Measurements from ENCODE around the gene MGAT4A.
"Not testable (repeated sequence)": the region's sequence is repeated elsewhere in the genome, so short reads cannot be mapped to it uniquely, and the experiment has no call there.

Gene MGAT4A

GRCh38 chr2:98730707-98731040 lies 258 bp downstream of the MGAT4A start:
- DNase-seq = peak in 25 of 56 donors; percentile 46 to 77 (median 63)

DNA sequence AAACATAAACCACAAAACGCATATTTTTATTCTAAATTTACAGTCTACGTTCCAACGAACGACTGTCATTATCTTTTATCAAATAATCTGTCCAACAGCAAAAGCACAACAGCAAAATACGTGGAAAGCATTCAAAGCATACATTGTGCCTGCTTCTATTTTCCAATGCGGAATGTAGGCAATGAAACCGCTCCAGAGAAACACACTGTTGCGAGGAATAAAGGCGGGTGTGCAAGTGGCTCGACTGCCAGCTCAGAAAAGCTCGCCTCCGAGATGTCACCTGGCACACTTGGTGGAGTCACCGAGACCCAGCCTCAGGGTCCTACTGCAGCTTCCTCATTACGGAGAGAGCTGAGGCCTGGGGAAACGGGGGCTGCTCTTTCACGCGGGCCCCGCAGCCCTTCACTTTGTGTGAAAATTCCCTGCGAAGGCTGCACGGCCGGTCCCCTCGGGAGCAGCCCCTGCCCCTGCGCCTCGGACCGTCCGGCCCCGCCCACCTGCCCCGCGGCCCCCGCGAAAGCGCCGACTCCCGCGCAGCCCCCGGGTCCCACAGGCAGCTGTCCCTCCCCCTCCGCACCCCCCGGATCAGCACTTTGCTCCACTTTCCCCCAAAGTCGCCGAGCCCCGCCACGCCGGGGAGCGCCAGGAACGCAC lies 752 bp downstream of the MGAT4A start:
- DNase-seq = peak in 51 of 56 donors; percentile 18 to 78 (median 53)

- DNase-seq = no peak
Measured at GRCh38 chr2:98729652-98730051, 1.3 kb downstream of the MGAT4A start.

GRCh38 chr2:98728088-98728718 lies 2.7 kb downstream of the MGAT4A start:
- not testable (repeated sequence) for DNase-seq

- peak in 5 of 56 donors; percentile 9 to 30 (median 11) for DNase-seq
Measured at GRCh38 chr2:98727369-98728087, 3.4 kb downstream of the MGAT4A start.

- no peak for DNase-seq
Measured at GRCh38 chr2:98726735-98727368, 4.1 kb downstream of the MGAT4A start.

DNA sequence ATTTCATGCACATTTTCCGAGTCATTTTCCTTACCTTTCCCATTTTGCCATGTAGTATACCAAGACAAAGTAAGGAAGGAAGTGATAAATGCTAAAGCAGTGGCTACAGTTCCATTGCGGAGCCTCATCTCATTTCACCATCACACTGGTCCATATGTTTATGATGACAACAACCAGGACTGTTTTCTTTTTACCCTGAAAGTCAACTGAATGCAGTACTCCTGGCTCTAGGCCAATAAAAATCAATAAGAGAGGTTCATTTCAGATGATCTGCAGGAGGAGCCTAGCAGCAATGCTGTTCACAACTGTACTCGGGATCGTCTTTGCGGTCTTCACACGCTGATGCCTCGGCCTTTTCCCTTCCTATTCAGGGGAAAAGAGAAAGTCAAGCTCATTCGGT lies 4.7 kb downstream of the MGAT4A start:
- no peak for DNase-seq

- no peak for DNase-seq
Measured at GRCh38 chr2:98720286-98720685, 10.6 kb downstream of the MGAT4A start.

GRCh38 chr2:98717621-98718020 lies 13.3 kb downstream of the MGAT4A start:
- DNase-seq = no peak

- no peak for DNase-seq
Measured at GRCh38 chr2:98716786-98717185, 14.1 kb downstream of the MGAT4A start.

DNA sequence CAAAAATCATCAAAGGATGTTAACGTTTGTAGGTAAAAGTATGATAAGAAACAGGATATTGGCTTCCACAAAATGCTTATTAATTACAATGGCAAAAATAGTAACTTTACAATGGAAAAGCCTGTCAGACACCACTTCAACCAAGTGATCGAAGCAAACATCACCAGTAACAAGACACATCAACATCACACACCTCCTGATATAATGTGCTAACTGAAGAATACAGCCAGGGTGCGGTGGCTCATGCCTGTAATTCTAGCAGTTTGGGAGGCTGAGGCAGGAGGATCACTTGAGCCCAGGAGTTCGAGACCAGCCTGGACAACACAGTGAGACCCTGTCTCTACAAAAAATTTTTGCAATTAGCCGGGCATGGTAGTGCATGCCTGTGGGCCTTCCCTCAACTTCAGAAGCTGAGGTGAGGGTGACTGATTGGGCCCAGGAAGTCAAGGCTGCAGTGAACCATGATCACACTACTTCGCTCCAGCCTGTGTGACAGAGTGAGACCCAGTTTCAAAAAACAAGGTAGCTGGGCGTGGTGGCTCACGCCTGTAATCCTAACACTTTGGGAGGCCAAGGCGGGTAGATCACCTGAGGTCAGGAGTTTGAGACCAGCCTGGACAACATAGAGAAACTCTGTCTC lies 15.0 kb downstream of the MGAT4A start:
- no peak for DNase-seq

- DNase-seq = no peak
Measured at GRCh38 chr2:98713332-98714015, 17.5 kb downstream of the MGAT4A start.

DNA sequence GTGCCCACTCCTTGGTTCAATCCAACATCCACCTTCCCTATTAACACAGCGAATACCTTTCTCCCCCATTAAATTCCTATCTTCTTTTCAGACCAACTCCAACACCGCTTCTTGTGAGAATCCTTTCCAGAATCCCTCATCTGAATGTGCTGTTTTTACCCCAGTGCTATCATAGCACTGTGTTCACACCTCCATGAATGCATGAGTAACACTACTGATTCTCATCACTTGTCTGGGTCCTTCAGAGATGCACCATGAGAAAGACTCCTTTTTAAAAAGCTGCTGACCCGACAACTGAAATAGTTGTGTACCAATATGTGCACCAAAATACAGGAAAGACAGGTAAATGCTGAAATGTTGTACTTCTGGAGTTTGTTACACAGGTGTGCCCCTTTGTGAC lies 18.8 kb downstream of the MGAT4A start:
- no peak for DNase-seq

- DNase-seq = no peak
Measured at GRCh38 chr2:98711506-98711905, 19.4 kb downstream of the MGAT4A start.

DNA sequence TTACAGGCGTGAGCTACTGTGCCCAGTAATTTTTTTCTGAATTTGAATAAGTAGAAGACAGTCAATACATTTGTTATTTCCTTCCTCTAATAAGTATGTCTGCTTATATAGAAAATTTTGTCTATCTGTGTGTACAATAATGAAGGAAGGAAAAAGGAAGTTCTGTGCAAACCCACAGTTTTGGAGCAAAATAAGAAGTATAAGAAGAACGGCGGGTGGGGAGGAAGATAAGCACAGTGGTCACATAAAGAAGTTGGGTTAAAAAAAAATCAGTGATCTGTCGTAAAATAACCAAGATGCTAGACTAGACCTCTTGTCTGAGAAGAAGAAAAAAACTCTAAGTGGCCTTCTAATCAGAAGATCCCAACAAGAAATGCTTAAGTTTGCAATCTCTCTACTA lies 20.2 kb downstream of the MGAT4A start:
- no peak for DNase-seq

DNA sequence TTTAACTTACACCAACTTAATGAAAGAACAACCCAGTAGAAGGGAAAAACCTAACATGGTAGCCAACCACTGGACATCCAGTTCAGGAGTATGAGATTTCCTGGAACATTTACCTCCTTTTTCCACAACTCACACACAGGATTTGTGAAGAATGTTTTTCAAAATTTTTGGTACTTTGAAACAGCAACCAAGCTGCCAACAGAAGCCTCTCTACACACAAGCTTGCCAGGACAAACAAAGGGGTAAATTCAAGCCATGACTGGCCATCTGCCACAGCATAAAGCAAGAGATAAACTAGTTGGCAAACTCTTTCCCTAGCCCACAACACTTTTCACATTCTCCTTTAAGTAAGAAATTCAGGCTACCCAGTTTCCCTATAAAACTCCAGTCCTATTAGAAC lies 21.4 kb downstream of the MGAT4A start:
- peak in 33 of 56 donors; percentile 4 to 63 (median 27) for DNase-seq

DNA sequence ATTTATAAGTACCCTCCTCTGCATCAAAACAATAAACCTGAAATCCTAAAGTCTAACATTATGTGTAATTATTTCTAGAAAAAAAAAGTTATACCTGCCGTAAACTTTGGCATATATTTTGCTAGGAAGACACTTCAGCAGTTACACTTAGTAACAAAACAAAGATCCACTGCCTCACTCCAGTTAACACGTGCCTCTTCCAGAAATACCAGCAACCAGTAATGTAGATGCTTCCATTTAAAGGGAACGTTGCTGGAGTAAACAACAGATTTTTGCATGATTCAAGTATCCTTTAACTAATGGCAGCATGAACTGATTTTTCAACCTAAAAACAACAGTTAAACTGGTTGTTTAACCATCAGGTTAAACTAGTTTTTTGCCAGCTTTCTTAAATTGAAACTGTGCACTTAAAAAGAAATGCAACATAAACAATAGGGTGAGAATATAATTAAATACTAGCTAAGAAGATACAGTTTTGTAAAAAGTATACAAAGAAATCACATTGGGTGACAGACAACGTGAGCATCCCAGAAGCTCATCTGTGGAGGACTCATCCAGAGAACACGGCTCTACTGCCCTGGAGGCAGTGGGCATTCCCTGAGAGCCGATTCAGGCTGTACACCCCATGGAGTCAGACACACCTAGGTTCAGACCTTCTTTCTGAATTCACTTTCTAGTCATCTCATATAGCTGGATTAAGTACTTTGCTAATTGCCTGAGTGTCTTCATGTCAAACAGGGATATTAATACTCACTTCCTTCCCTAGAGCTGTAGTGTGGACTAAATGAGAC lies 22.3 kb downstream of the MGAT4A start:
- peak in 2 of 56 donors; percentile 5 to 7 for DNase-seq

DNA sequence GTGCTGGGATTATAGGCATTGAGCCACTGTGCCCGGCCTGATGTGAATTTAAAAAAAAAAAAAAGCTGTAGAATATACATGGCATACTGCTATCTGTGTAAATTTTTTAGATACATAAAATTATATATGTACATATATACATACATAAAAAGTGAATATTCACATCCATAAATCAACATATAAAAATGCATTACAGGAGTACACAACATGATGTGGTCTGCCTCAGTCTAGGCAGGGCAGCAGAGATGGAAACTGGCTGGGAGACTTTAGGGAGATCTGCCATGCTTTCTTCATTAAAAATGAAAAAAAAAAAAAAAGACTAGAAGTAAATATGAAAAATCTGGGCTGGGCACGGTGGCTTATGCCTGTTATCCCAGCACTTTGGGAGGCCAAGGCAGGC lies 24.3 kb downstream of the MGAT4A start:
- DNase-seq = no peak

- no peak for DNase-seq
Measured at GRCh38 chr2:98705333-98705617, 25.7 kb downstream of the MGAT4A start.

DNA sequence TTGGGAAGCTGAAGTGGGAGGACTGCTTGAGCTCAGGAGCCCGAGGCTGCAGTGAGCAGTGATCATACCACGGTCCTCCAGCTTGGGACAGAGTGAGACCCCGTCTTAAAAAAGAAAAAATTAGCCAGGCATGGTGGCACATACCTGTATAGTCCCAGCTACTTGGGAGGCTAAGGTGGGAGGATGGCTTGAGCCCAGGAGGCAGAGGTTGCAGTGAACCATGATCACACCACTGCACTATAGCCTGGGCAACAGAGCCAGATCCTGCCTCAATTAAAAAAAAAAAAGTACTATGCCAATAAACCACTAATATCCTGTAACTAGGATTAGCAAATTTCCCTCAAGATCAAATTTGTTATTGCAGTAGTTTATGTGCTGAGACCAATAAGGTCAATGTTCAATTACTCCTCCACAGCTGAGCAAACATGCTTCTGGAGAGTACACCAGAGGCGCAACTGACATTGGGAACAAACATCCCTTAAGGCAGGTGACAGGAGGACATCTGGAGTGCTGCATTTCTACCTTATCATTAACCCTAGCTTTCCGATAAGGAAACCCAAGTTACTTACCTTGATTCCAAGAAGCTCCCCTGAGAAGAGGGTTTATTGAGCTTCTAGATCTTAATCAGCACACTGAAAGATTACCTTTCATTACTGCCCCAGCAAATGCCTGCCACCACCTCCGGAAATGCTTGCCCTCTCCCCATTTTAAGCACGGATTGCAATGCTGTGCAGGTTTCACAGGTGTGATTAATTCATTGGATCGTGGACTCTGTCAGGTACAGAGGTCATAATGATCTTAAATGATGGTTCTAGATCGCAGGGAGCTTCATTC lies 26.2 kb downstream of the MGAT4A start:
- DNase-seq = no peak

Data from nucleus accumbens (tissue), 56 donors.